Eye (tissue), 1 donor: Measurements from ENCODE around the gene IER2.
"Not testable (repeated sequence)": the region's sequence is repeated elsewhere in the genome, so short reads cannot be mapped to it uniquely, and the experiment has no call there.

Source experiments
- DNase-seq: peaks from one replicate; pipeline ENCODE4 v3.0.0-alpha.2; 2015

IER2 gene

GRCh38 chr19:13165162-13165997 lies 15.2 kb downstream of the IER2 start:
- no peak for DNase-seq

DNA sequence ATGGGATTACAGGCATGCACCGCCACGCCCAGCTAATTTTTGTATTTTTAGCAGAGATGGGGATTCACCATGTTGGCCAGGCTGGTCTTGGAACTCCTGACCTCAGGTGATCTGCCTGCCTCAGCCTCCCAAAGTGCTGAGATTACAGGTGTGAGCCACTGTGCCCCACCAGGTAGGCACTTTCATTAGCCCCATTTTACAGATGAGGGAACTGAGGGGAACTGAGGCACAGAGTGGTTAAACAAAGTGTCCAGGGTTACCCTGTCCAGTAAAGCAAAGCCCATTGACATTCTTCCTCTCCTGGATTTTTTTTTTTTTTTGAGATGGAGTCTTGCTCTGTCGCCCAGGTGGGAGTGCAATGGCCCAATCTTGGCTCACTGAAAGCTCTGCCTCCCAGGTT lies 15.9 kb downstream of the IER2 start:
- not testable (repeated sequence) for DNase-seq

DNA sequence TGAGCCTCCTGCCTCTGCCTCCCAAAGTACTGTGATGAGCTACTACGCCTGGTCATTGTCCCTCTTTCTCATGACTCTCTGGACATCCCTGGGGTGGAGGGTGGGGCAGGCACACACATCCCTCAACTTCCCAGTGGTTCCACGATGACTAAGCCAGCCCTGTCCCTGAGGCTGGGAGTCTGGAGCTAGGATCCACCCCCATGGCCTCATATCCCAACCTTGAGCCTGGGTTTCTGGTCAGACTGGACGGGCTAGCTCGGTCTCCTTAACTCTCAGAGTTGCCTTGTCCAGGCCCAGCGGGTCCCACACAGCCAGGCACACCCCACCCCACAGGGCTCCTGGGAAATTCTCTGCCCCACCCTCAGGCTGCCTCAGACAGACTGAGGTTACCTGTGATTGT lies 19.6 kb downstream of the IER2 start:
- no peak for DNase-seq

- no peak for DNase-seq
Observed at GRCh38 chr19:13171146-13171545, 20.9 kb downstream of the IER2 start.

- DNase-seq = peak; percentile 24
Observed at GRCh38 chr19:13172346-13173138, 22.3 kb downstream of the IER2 start.

DNA sequence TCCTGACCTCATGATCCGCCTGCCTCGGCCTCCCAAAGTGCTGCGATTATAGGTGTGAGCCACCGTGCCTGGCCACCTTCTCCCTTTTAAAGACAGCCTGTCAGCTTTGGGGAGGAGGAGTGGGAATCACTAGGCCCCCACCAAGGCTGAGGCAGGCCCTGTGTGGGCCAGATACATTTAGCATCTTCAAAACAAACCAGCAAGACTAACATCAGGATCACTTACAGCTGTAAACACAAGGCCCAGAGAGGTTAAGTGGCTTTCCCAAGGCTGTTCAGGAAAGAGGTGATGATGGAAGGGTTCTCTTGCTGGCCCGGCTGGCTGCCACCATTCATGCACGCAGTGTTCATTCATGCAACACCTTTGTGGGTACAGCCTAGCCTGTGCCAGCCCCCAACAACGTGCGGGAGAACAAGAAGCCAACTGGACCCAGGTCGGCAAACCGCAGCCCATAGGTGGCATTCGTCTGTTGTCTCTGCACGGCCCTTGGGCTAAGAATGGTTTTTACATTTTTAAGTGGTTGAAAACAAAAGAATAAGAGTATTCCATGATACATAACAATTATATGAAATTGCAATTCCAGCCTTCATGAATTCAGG lies 23.0 kb downstream of the IER2 start:
- DNase-seq = no peak

DNA sequence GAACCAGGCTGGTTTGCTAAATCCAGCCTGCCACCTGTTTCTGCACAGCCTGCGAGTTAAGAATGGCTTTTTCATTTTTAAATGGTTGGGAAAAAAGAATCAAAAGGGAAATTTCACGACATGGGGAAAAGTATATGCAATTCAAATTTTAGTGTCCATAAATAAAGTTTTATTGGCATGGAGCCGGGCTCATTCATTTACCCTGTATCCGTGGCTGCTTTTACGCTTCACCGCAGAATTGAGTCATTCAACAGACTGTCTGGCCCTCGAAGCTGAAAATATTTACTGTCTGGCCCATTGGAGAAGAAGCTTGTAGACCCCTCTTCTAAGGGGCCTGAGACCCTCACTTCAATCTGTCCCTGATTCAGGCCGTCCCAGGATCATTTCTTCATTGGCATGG lies 26.1 kb downstream of the IER2 start:
- no peak for DNase-seq

DNA sequence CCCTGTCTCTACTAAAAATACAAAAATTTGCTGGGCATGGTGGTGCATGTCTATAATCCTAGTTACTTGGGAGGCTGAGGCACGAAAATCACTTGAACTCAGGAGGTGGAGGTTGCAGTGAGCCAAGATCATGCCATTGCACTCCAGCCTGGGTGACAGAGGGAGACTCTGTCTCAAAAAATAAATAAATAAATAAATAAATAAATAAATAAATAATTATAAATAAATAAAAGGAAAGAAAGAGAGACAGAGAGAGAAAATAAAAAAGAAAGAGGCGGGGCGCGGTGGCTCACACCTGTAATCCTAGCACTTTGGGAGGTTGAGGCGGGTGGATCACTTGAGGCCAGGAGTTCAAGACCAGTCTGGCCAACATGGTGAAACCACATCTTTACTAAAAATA lies 27.4 kb downstream of the IER2 start:
- not testable (repeated sequence) for DNase-seq

- DNase-seq = not testable (repeated sequence)
Observed at GRCh38 chr19:13178291-13178690, 28.1 kb downstream of the IER2 start.

DNA sequence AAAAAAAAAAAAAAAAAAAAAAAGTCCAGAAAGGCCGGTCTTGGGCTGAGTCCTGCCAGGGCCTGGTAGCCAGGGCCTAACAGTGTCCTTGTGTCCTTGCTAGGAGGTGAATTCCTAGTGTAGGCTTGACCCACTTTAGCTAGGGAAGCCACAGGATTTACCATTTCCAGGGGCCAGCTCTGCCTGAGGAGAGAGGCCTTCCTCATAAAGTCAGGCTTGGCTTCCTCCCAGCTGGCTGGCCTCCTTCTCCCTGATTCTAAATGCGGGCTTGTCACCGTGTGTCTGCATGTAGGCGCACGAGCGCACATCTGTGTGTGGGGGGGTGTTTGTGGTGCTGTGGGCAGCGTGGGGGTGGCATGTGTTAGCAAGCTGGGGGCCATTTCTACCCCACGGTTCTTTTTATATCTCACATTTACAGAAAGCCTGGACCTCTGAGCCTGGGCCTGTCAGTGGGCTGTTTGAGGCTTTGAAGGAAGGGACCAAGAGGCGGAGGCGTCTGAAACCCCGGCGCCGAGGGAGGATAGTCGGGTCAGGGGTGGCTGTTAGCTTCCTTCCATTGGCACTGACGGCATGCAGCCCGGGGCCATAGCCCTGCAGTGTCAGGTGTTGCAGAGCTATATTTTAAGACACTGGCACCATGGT lies 31.7 kb downstream of the IER2 start:
- DNase-seq = peak; percentile 66

GRCh38 chr19:13184926-13185325 lies 34.7 kb downstream of the IER2 start:
- DNase-seq = not testable (repeated sequence)

- not testable (repeated sequence) for DNase-seq
Observed at GRCh38 chr19:13185763-13186657, 35.8 kb downstream of the IER2 start.

GRCh38 chr19:13186688-13187087 lies 36.5 kb downstream of the IER2 start:
- not testable (repeated sequence) for DNase-seq

- DNase-seq = no peak
Observed at GRCh38 chr19:13187419-13187818, 37.2 kb downstream of the IER2 start.

- DNase-seq = no peak
Observed at GRCh38 chr19:13189600-13189999, 39.4 kb downstream of the IER2 start.

DNA sequence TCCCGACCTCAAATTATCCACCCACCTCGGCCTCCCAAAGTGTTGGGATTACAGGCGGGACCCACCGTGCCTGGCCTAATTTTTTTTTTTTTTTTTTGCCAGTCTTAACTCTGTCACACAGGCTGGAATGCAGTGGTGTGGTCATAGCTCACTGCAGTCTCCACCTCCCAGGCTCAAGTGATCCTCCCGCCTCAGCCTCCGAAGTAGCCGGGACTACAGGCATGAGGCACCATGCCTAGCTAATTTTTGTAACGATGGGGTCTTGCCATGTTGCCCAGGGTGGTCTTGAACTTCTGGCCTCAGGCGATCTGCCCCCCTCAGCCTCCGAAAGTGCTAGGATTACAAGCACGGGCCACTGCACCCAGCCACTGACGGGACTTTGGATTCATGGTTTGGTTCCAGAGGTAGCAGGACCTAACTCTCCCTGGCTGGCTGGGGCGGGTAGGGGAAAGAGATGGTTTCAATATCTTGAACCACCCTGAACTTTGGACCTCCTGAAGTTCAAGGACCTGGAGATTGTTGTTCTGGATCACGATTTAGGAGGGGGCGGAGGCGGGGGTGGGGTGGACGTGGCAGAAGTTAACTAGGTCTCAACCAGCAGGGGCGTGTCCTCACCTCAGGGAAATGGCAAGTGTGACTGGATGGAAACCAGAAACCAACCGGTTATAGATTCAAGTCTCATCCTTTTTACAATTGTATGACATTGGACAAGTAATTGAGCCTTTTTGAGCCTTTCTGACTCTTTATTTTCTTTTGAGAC lies 40.8 kb downstream of the IER2 start:
- DNase-seq = no peak

GRCh38 chr19:13195678-13196077 lies 45.5 kb downstream of the IER2 start:
- DNase-seq = peak; percentile 18

DNA sequence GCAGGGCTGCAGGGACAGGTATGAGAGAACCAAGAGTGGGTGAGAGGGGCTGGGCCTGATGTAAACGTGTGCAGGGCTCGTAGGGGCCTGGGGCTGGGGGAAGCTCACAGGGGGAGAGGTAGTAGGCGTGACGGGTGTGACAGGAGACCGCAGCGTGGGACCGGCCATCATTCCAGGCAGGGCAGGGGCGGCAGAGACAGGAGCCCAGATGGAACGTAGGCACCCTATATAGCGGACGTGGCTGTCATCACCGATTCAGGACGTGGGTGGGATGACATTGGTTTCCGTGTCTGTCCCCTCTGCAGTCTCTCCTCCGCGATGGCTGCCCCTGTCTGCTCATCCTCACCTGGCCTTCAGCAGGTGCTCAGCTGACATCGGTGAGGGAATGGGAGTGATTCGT lies 48.4 kb downstream of the IER2 start:
- DNase-seq = no peak

GRCh38 chr19:13202112-13202511 lies 51.9 kb downstream of the IER2 start:
- not testable (repeated sequence) for DNase-seq
